Measurements from ENCODE around the gene SASH1.

Gene SASH1

DNA sequence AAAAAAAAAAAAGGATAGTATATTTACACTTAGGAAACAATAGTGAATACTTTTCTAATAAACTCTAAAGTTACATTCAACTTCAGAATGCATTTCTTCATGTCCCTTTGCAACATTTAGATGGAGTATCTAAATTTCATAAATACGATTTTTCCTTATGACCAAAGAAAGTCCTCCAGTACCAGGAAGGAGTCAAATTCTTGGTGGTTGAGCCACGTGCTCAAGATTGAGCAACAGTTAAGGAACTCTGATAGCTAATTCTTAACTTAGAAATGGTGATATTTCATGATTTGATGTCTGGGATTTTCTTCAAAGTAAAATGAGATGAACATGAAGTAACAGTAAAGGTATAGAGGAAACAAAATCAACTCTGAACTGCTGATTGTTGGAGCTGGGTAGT lies 92.7 kb downstream of the SASH1 start:
- DNase-seq (ENCODE audit: low spot score) = no peak

GRCh38 chr6:148436466-148436865 lies 93.8 kb downstream of the SASH1 start:
- DNase-seq (ENCODE audit: low spot score) = no peak

- no peak for DNase-seq (ENCODE audit: low spot score)
Observed at GRCh38 chr6:148438632-148439031, 96.0 kb downstream of the SASH1 start.

GRCh38 chr6:148440016-148440415 lies 97.4 kb downstream of the SASH1 start:
- DNase-seq (ENCODE audit: low spot score) = no peak

DNA sequence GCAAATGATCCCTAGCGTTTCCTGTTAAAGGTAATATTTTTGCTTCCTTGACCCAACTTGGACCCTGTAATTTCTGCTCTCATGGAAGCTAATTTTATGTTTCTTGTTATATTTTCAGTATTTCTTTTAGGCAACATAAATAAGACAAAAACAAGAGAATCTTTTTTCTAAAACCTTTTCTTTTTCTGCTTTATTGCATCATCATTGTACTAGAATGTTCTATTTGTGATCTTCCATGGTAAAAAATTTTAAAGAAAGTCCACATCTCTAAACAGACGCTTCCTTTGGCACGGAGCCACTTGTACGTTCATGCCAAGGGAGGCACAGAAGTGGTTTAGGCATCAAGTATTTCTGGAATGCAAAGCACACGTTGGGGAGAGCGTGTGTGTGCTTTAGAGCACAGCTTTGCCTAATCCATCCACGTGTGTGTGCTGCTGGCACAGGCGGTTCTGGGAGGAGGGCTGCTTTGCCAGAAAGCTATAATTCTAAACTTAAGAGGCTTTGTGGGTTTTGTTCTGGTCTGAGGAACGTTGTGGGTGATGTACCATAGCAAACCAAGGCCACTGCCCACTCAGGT lies 98.3 kb downstream of the SASH1 start:
- peak; percentile 50 for DNase-seq (ENCODE audit: low spot score)

DNA sequence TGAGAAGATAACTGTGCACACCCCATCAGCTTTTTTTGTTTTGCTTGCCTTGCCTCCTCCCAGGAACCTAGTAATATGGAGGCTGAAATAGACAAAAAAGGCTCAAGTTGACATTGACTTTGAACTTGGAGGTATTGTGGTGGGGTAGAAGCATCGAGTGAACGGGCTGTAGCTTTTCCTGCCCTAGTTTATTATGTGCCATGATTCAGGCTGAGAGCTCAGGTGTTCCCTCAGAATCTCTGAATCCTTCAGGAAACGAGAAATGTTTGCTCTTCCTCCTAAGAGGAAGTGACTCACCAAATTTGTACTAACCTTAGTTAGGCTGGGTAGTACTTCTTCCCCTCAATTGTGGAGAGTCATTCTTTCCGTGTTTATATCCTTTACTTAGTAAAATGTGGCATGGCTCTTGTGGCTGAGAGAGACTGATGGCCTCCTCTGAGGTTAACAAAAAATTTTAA lies 98.8 kb downstream of the SASH1 start:
- peak; percentile 47 for DNase-seq (ENCODE audit: low spot score)

DNA sequence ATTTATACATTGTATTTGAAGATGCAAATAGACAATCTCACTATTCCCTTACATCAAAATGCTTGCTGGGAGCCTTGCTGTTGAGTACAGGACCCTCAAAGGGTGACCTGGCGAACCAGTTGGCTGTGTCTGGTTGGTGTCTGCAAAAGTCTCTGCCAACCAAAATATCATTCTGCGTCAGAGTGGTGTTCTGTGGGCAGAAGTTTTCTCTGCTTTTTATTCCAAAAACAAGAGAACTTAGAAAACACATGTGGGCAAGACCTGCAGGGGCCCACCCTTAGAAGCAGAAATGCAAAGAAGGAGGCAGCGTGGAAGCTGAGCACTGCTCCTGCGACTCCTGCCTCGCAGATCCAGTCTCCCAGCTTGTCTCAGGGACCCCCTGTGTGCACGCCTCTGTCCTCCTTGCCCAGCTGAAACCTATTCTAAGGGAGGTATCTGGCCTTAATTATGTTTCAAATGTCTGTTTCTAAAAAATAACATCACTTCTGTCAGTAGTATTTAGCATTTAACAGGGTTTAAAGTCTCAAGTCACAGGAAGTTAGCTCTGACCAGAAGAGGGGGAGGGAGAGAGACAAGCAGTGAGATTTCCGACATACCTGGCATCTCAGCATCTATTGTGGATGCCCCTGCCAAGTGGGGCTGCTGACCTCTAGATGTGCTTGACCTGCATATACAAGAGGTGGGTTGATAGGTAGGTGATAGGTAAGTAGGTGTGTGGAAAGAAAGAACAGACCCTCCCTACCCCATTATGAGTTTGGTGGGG lies 101.3 kb downstream of the SASH1 start:
- DNase-seq (ENCODE audit: low spot score) = no peak

GRCh38 chr6:148445116-148445515 lies 102.5 kb downstream of the SASH1 start:
- DNase-seq (ENCODE audit: low spot score) = no peak

- DNase-seq (ENCODE audit: low spot score) = no peak
Observed at GRCh38 chr6:148445620-148446019, 103.0 kb downstream of the SASH1 start.

GRCh38 chr6:148446681-148447080 lies 104.0 kb downstream of the SASH1 start:
- DNase-seq (ENCODE audit: low spot score) = no peak

DNA sequence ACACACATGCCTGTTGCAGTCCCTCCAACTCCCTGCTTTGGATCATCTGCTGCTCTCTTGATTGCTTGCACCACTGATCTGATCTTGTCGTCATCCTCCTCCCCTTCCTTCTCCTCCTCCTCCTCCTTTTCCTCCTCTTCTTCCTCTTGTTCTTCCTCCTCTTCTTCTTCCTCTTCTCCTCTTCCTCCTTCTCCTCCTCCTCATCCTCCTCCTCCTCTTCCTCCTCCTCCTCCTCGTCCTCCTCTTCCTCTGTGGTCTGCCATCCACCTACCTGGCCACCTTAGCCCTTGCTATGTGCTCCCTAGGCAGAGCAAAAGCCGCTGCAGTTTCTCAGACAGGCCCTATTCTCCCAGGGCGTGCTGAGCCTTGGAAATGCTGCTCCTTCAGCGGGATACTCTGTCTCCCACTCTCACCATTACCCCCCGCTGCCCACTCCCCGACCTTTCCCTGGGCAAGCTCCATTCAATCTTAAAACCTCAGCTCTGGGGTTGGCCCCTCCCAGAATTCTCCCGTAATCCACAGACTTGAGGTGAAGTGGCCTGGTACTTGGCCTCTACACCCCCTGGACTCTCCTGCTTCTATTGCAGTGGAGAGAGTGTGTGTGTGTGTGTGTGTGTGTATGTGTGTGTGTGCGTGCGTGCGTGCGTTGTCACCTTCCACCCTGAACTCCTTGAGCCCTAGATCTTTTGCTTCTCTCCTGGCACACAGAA lies 105.0 kb downstream of the SASH1 start:
- no peak for DNase-seq (ENCODE audit: low spot score)

GRCh38 chr6:148448369-148449012 lies 105.9 kb downstream of the SASH1 start:
- DNase-seq (ENCODE audit: low spot score) = no peak

DNA sequence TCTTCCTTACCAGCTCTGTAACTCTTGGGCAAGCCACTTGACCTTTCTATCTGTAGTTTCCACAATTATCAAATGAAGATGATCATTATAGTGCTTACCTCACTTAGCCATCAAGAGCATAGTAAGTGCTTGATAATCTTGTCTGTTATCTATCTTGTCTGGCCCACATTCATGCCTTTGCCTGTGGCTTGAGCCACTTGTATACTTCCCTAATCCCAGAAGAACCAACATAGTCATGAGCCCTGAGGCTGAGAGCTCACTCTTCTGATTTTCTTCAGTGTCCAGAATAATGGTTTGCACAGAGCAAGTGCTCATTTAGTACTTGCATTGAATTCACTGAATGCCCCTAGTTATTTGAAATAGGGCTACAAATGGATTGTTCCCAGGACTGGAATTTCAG lies 108.2 kb downstream of the SASH1 start:
- no peak for DNase-seq (ENCODE audit: low spot score)

- no peak for DNase-seq (ENCODE audit: low spot score)
Observed at GRCh38 chr6:148451690-148452089, 109.1 kb downstream of the SASH1 start.

- no peak for DNase-seq (ENCODE audit: low spot score)
Observed at GRCh38 chr6:148452876-148453275, 110.2 kb downstream of the SASH1 start.

DNA sequence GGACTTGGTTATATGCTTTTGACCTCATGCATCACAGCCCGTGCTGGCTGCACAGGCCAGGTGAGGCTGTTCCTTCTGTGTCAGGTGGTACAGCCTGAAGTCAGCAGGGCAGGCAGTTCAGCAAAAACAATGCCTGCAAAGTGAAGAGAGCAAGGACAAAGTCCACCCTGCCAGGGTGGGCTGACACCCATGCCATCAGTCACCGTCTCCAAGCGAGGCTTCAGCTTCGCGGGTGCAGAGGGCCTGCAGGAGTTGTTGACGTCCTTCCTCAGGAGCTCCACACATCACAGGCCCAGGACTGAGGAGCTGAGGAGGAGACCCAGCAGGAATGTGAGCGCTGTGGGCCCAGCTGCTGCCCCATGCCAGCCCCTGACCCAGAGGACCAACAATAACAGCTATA lies 111.3 kb downstream of the SASH1 start:
- no peak for DNase-seq (ENCODE audit: low spot score)

GRCh38 chr6:148455225-148455624 lies 112.6 kb downstream of the SASH1 start:
- DNase-seq (ENCODE audit: low spot score) = no peak

GRCh38 chr6:148455674-148456558 lies 113.3 kb downstream of the SASH1 start:
- no peak for DNase-seq (ENCODE audit: low spot score)

DNA sequence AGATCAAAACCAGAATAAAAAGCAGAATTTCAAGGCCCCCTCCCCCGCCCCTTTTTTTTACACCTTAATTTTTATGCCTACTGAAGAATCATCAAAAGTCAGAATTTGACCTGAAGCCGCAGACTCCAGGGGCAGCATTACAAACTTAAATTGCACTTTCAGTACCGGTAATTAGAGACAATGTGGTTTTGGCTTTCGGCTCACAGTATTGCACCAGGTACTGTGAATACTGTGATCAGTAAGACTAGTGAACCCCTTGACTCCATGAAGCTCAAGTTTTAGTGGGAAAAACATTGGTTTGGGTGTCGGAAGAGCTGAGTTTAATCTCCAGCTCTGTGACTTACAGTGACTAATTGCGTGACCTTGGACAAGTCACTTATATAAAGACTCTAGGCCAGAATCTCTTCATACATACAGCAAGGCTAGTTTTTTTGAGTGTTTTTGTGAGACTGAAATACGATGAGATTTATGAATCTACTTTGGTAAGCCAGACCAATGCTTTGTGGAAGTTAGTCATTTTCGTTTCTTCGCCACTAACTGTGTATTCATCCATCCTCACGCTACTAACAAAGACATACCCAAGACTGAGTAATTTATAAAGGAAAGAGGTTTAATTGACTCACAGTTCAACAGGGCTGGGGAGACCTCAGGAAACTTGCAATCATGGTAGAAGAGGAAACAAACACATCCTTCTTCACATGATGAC lies 114.7 kb downstream of the SASH1 start:
- no peak for DNase-seq (ENCODE audit: low spot score)

DNA sequence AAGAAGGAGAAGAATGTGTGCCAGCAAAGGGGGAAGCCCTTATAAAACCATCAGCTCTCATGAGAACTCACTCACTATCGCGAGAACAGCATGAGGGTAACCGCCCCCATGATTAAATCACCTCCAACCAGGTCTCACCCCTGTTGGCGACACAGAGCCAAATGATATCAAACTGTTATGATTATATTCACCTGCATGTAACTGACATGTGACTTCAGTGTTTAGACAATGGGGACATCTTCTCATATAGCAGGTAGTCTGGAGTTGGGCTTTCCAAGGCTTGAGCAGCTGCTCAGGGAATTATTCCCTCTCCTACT lies 115.2 kb downstream of the SASH1 start:
- no peak for DNase-seq (ENCODE audit: low spot score)

GRCh38 chr6:148459238-148459637 lies 116.6 kb downstream of the SASH1 start:
- no peak for DNase-seq (ENCODE audit: low spot score)

Measured in LoVo (cell line).